Activated gamma-delta T cell treated with Interleukin-2 at 50 U/mL for 16 hours (primary cell): ENCODE results near the gene CAMKK1.
A peak's percentile ranks its signal among the peaks of the same experiment; 100 is the strongest.
"Not testable (repeated sequence)": the region's sequence is repeated elsewhere in the genome, so short reads cannot be mapped to it uniquely, and the experiment has no call there.

Experiments
- DNase-seq: peaks from one replicate; pipeline ENCODE4 v3.0.0-alpha.2; 2020

The CAMKK1 gene

GRCh38 chr17:3873862-3874261 lies 19.0 kb downstream of the CAMKK1 start:
- DNase-seq = no peak

- peak; percentile 43 for DNase-seq
These were observed 22.0 kb downstream of the CAMKK1 start for GRCh38 chr17:3870871-3871306.

- no peak for DNase-seq
These were observed 25.2 kb downstream of the CAMKK1 start for GRCh38 chr17:3867606-3868005.

GRCh38 chr17:3867106-3867505 lies 25.7 kb downstream of the CAMKK1 start:
- DNase-seq = no peak

- no peak for DNase-seq
These were observed 26.6 kb downstream of the CAMKK1 start for GRCh38 chr17:3866276-3866675.

GRCh38 chr17:3865176-3865575 lies 27.7 kb downstream of the CAMKK1 start:
- no peak for DNase-seq

- DNase-seq = no peak
These were observed 28.3 kb downstream of the CAMKK1 start for GRCh38 chr17:3864534-3864933.

- DNase-seq = no peak
These were observed 30.8 kb downstream of the CAMKK1 start for GRCh38 chr17:3861761-3862681.

GRCh38 chr17:3860939-3861700 lies 31.7 kb downstream of the CAMKK1 start:
- DNase-seq = no peak

GRCh38 chr17:3859940-3860339 lies 32.9 kb downstream of the CAMKK1 start:
- no peak for DNase-seq

GRCh38 chr17:3857261-3858105 lies 35.4 kb downstream of the CAMKK1 start:
- DNase-seq = no peak

GRCh38 chr17:3854204-3854603 lies 38.6 kb downstream of the CAMKK1 start:
- DNase-seq = not testable (repeated sequence)

GRCh38 chr17:3852561-3852960 lies 40.3 kb downstream of the CAMKK1 start:
- DNase-seq = no peak

GRCh38 chr17:3851461-3852100 lies 41.3 kb downstream of the CAMKK1 start:
- no peak for DNase-seq

GRCh38 chr17:3848229-3848835 lies 44.5 kb downstream of the CAMKK1 start:
- no peak for DNase-seq

GRCh38 chr17:3847165-3847670 lies 45.6 kb downstream of the CAMKK1 start:
- no peak for DNase-seq

- no peak for DNase-seq
These were observed 46.3 kb downstream of the CAMKK1 start for GRCh38 chr17:3846437-3847164.

GRCh38 chr17:3845621-3846436 lies 47.0 kb downstream of the CAMKK1 start, which contains the start of gene NCBP3:
NCBP3 (minus strand) TSS chr17:3846246; CDS start chr17:3846223, 23 bp downstream.
- DNase-seq = peak; percentile 88

- DNase-seq = peak; percentile 11
These were observed 47.6 kb downstream of the CAMKK1 start for GRCh38 chr17:3845291-3845620.

- DNase-seq = not testable (repeated sequence)
These were observed 48.3 kb downstream of the CAMKK1 start for GRCh38 chr17:3844556-3844955.
